H1 (cell line): ENCODE data around the gene CWC27. TPM values are rescaled to one million over a fixed set of nuclear protein-coding genes. Genes with fewer than 3 reads are reported as not detected.

Experiments
- CTCF ChIA-PET: fragments of 300-600 bp; sonication (Branson Sonifier 250); formaldehyde crosslinking; loops from one replicate; lab custom pipeline; 2021; ENCODE audit not compliant: partially characterized antibody; lab: Charles Lee
- POLR2A ChIA-PET: fragments of 300-600 bp; sonication (Branson Sonifier 250); formaldehyde crosslinking; loops from one replicate; lab custom pipeline; 2021; ENCODE audit warnings: inconsistent platforms; ENCODE audit not compliant: partially characterized antibody; lab: Charles Lee
- DNase-seq, 2 experiments: peaks; one replicate each; pipeline versions ENCODE4 v3.0.0 to v3.0.0-alpha.2; 2010 to 2022; ENCODE audit warnings: low spot score in 2 of 2, low read depth in 1 of 2, mixed read lengths in 1 of 2
- FAIRE-seq: peaks from 2 replicates; lab custom pipeline; 2011; peaks lifted over from hg19 to GRCh38; lab: Jason Lieb, UNC
- H2AFZ ChIP-seq: 2 replicates; pipeline ENCODE4 v1.8.1; 2012; ENCODE audit warnings: low read length, inconsistent platforms
- H2AK5ac ChIP-seq: 2 replicates; pipeline ENCODE4 v1.6.1; 2013; ENCODE audit warnings: low read depth, low read length
- H2BK120ac ChIP-seq: replicated peaks from 2 replicates; pipeline ENCODE3; 2013; ENCODE audit warnings: low read depth, low read length, inconsistent platforms
- H2BK12ac ChIP-seq: 2 replicates; pipeline ENCODE4 v1.6.1; 2013; ENCODE audit warnings: low read depth, low read length
- H2BK15ac ChIP-seq: 2 replicates; pipeline ENCODE4 v1.6.1; 2013; ENCODE audit warnings: low read length
- H2BK20ac ChIP-seq: 2 replicates; pipeline ENCODE4 v1.6.1; 2013; ENCODE audit warnings: low read length
- H2BK5ac ChIP-seq: 2 replicates; pipeline ENCODE4 v1.6.1; 2013; ENCODE audit warnings: low read depth, low read length
- H3K14ac ChIP-seq: 2 replicates; pipeline ENCODE4 v1.6.1; 2013; ENCODE audit warnings: inconsistent platforms; ENCODE audit not compliant: insufficient read length
- H3K18ac ChIP-seq: 2 replicates; pipeline ENCODE4 v1.6.1; 2013; ENCODE audit warnings: low read length; ENCODE audit errors: extremely low read depth
- H3K23ac ChIP-seq: 2 replicates; pipeline ENCODE4 v1.6.1; 2013; ENCODE audit warnings: inconsistent platforms; ENCODE audit not compliant: insufficient read length
- H3K23me2 ChIP-seq: 2 replicates; pipeline ENCODE4 v1.6.1; 2013; ENCODE audit warnings: low read depth, low read length
- H3K27ac ChIP-seq: 2 replicates; pipeline ENCODE4 v1.6.1; 2011; ENCODE audit warnings: low read depth, low read length, inconsistent platforms
- H3K27me3 ChIP-seq, 4 experiments: replicated peaks in 1 of 4; 1 replicate in 1 of 4; 2 replicates in 3 of 4; pipeline versions ENCODE4 v1.6.1 to v1.8.1; 2011 to 2013; ENCODE audit warnings: low read length in 3 of 4, mild to moderate bottlenecking in 3 of 4, inconsistent platforms in 2 of 4, mixed read lengths in 2 of 4, moderate library complexity in 1 of 4; ENCODE audit not compliant: control insufficient read depth in 3 of 4, insufficient read depth in 3 of 4; ENCODE audit errors: extremely low read depth in 1 of 4
- H3K36me3 ChIP-seq, 4 experiments: 2 replicates each; pipeline versions ENCODE4 v1.6.1 to v1.8.1; 2011 to 2013; ENCODE audit warnings: mild to moderate bottlenecking in 4 of 4, low read length in 3 of 4, moderate library complexity in 2 of 4, control low read depth in 1 of 4, inconsistent platforms in 1 of 4; ENCODE audit not compliant: insufficient read depth in 4 of 4, control insufficient read depth in 2 of 4
- H3K4ac ChIP-seq: replicated peaks from 2 replicates; pipeline ENCODE3; 2013; ENCODE audit warnings: low read length, low read depth, mixed read lengths, inconsistent platforms; ENCODE audit not compliant: insufficient read length
- H3K4me1 ChIP-seq, 4 experiments: replicated peaks in 1 of 4; 1 replicate in 1 of 4; 2 replicates in 3 of 4; pipeline versions ENCODE4 v1.6.1 to v1.8.1; 2011 to 2013; ENCODE audit warnings: low read length in 3 of 4, inconsistent platforms in 2 of 4, mixed read lengths in 1 of 4; ENCODE audit not compliant: insufficient read depth in 4 of 4, control insufficient read depth in 3 of 4
- H3K4me2 ChIP-seq, 2 experiments: 2 replicates each; pipeline versions ENCODE4 v1.6.1 to v1.8.1; 2011 to 2013; ENCODE audit warnings: low read depth in 2 of 2, low read length in 2 of 2, control low read depth in 1 of 2, inconsistent platforms in 1 of 2, mild to moderate bottlenecking in 1 of 2; ENCODE audit not compliant: insufficient read depth in 1 of 2
- H3K4me3 ChIP-seq, 4 experiments: fragments of 200-600, 300-600 bp in 1 of 4; sonication (generic), shearing (Covaris generic), sonication (Bioruptor Twin) in 1 of 4; 2 replicates each; pipeline versions ENCODE4 v1.5.1 to v1.8.1; 2011 to 2016; ENCODE audit warnings: low read length in 4 of 4, low read depth in 3 of 4, control low read depth in 2 of 4, inconsistent platforms in 2 of 4, mild to moderate bottlenecking in 2 of 4, mixed read lengths in 1 of 4, moderate library complexity in 1 of 4; ENCODE audit not compliant: insufficient read depth in 2 of 4; ENCODE audit errors: extremely low read depth in 1 of 4
- H3K56ac ChIP-seq: replicated peaks from 2 replicates; pipeline ENCODE3; 2013; ENCODE audit warnings: low read depth, mild to moderate bottlenecking, mixed read lengths, low read length, inconsistent platforms; ENCODE audit not compliant: insufficient read length
- H3K79me1 ChIP-seq: 2 replicates; pipeline ENCODE4 v1.6.1; 2013; ENCODE audit warnings: low read depth, low read length, control low read depth
- H3K79me2 ChIP-seq, 2 experiments: 2 replicates each; pipeline versions ENCODE4 v1.6.1 to v1.8.1; 2012 to 2013; ENCODE audit warnings: low read length in 2 of 2, mild to moderate bottlenecking in 2 of 2, inconsistent platforms in 1 of 2; ENCODE audit not compliant: insufficient read depth in 2 of 2, control insufficient read depth in 1 of 2
- H3K9ac ChIP-seq, 4 experiments: replicated peaks in 1 of 4; 1 replicate in 1 of 4; 2 replicates in 3 of 4; pipeline versions ENCODE4 v1.6.1 to v1.8.1; 2011 to 2013; ENCODE audit warnings: low read depth in 3 of 4, low read length in 3 of 4, control low read depth in 2 of 4, mild to moderate bottlenecking in 2 of 4, moderate library complexity in 2 of 4, inconsistent platforms in 1 of 4; ENCODE audit errors: extremely low read depth in 1 of 4
- H3K9me3 ChIP-seq, 2 experiments: 2 replicates each; pipeline versions ENCODE4 v1.6.1 to v1.8.1; 2012 to 2013; ENCODE audit warnings: mild to moderate bottlenecking in 2 of 2, moderate library complexity in 2 of 2, control low read depth in 1 of 2, inconsistent platforms in 1 of 2, low read depth in 1 of 2, low read length in 1 of 2, mixed read lengths in 1 of 2; ENCODE audit not compliant: insufficient read depth in 2 of 2
- H4K20me1 ChIP-seq, 2 experiments: replicated peaks in 1 of 2; 2 replicates each; pipeline versions ENCODE3 to v1.8.1; 2011 to 2013; ENCODE audit warnings: inconsistent platforms in 2 of 2, low read length in 2 of 2, mild to moderate bottlenecking in 1 of 2; ENCODE audit not compliant: insufficient read depth in 2 of 2, control insufficient read depth in 1 of 2
- H4K5ac ChIP-seq: 2 replicates; pipeline ENCODE4 v1.6.1; 2013; ENCODE audit warnings: low read length, low read depth, mixed read lengths, inconsistent platforms; ENCODE audit not compliant: insufficient read length
- H4K8ac ChIP-seq: 2 replicates; pipeline ENCODE4 v1.8.0; 2013; ENCODE audit warnings: mild to moderate bottlenecking, moderate library complexity, low read length, inconsistent platforms; ENCODE audit not compliant: insufficient read depth; ENCODE audit errors: extremely low read depth
- H4K91ac ChIP-seq: replicated peaks from 2 replicates; pipeline ENCODE3; 2013; ENCODE audit warnings: low read length, mixed read lengths, inconsistent platforms; ENCODE audit not compliant: insufficient read length
- RAD21 ChIP-seq, 2 experiments: IDR thresholded peaks in 1 of 2; conservative IDR thresholded peaks in 1 of 2; 2 replicates each; pipeline ENCODE4 v1.6.1; 2011; ENCODE audit warnings: low read depth in 2 of 2, low read length in 2 of 2, improper control_type of control experiment in 1 of 2, inconsistent platforms in 1 of 2, mild to moderate bottlenecking in 1 of 2, moderate library complexity in 1 of 2
- SP2 ChIP-seq: IDR thresholded peaks from 2 replicates; pipeline ENCODE4 v1.6.1; 2012; ENCODE audit warnings: mild to moderate bottlenecking, low read length, inconsistent platforms
- USF2 ChIP-seq: IDR thresholded peaks from 2 replicates; pipeline ENCODE4 v1.6.1; 2011; ENCODE audit warnings: low read length, improper control_type of control experiment
- WGBS, 2 experiments: shearing (Covaris generic) in 1 of 2; methylation state at CpG; one replicate each; pipeline versions ENCODE4 v1.1.6 to v1.1.7; 2013 to 2015; ENCODE audit warnings: low lambda C conversion rate in 2 of 2, mixed read lengths in 2 of 2, inconsistent platforms in 1 of 2, low coverage in 1 of 2, missing lambda C conversion rate in 1 of 2; ENCODE audit not compliant: insufficient replicate concordance in 2 of 2, insufficient coverage in 1 of 2, insufficient read length in 1 of 2; ENCODE audit errors: extremely low coverage in 1 of 2, missing lambda C conversion rate in 1 of 2; 5-methylcytosine and 5-hydroxymethylcytosine counted together
- polyA plus RNA-seq, 7 experiments: library from polyadenylated mRNA; depleted of rRNA in 3 of 7; stranded (reverse) in 5 of 7; unstranded in 2 of 7; fragments of >200 nt in 5 of 7; fragments of 200-250 nt in 2 of 7; gene quantifications; 1 replicate in 5 of 7; 2 replicates in 1 of 7; 4 replicates in 1 of 7; pipeline versions ENCODE4 v1.2.1 to v1.2.3, GENCODE V29; 2011 to 2013; ENCODE audit warnings: missing spikeins in 2 of 7, mixed read lengths in 2 of 7
- total RNA-seq: library from RNA; stranded (reverse); fragmentation: NEBNext Ultra II Directional; extraction: Animal tissue kit (Norgen Biotek cat#: 25700); gene quantifications from 2 replicates; pipeline ENCODE4 v1.2.1, GENCODE V29; 2021

CWC27 gene
- total and polyA plus RNA-seq, 2 of the 8 experiments (the other 6 are each of a cell fraction or from before 2014, with no cell fraction given): 24.9 to 43.4 TPM

GRCh38 chr5:64818245-64818644 is 49.5 kb downstream of the CWC27 start:
- Histone ChIP-seq H3K79me2 (no peaks in the 10 kb centered on the region), H3K4ac (no peak overlapping the region), H4K91ac (no peak overlapping the region), H3K4me2 (no peak overlapping the region), H4K8ac (no peak overlapping the region), H3K9ac (no peak overlapping the region), H3K27me3 (no peaks in the 10 kb centered on the region), H2AK5ac (no peak overlapping the region), H3K9me3 (no peaks in the 10 kb centered on the region), H3K79me1 (no peaks in the 10 kb centered on the region), H3K14ac (no peak overlapping the region), H3K36me3 (peaks cover 0 to 3% (median 0%) of the 10 kb centered on the region in 4 experiments; a peak in 1 of 8 replicates), H3K23me2 (no peaks in the 10 kb centered on the region), H2BK5ac (no peak overlapping the region), H2AFZ (no peak overlapping the region), H3K4me3 (no peak overlapping the region), H3K23ac (no peak overlapping the region), H2BK120ac (no peak overlapping the region), H2BK15ac (no peak overlapping the region), H4K20me1 (no peaks in the 10 kb centered on the region), H3K56ac (no peak overlapping the region), H3K4me1 (no peaks in the 10 kb centered on the region), H2BK20ac (no peak overlapping the region), H3K27ac (no peak overlapping the region), H4K5ac (no peak overlapping the region), H3K18ac (no peak overlapping the region), H2BK12ac (no peak overlapping the region)
- DNase-seq (no peak), FAIRE-seq (no peak)
- WGBS, 2 experiments: 88% methylated on average over 3 of the region's 3 CpGs; no CpG with 5 or more reads in 1 of the 2 experiments
- POLR2A ChIA-PET: interaction anchor here (0.9 kb wide), 1 partner anchor 10 kb away, joined by 3 read pairs; no protein-coding TSS in a partner anchor
- CTCF ChIA-PET: interaction anchor here (1.3 to 1.4 kb wide), 2 partner anchors 7 to 201 kb away, joined by 3 to 4 read pairs; no protein-coding TSS in a partner anchor
- TF ChIP-seq SP2: no peak
- no peak for TF ChIP-seq USF2
- TF ChIP-seq RAD21 (IDR thresholded peaks at IDR 0.05 in 1 of 2, conservative IDR thresholded peaks at IDR 0.05 in 1 of 2; ENCODE audit: low read depth in 2 of 2, low read length in 2 of 2): no peak
